SK-N-MC (cell line): ENCODE data around the gene APOA1.

Experiments used
- EZH2 ChIP-seq: fragments of 200-600 bp; sonication (generic); IDR thresholded peaks from one replicate; pipeline ENCODE4 v1.6.1; 2017; ENCODE audit warnings: antibody characterized with exemption
- FOXP2 ChIP-seq: optimal IDR thresholded peaks from 2 replicates; pipeline ENCODE3; 2011; ENCODE audit warnings: mild to moderate bottlenecking, moderate library complexity; ENCODE audit not compliant: insufficient read depth; ENCODE audit errors: extremely low read length, control extremely low read depth
- POLR2AphosphoS5 ChIP-seq: IDR thresholded peaks from 2 replicates; pipeline ENCODE4 v1.6.1; 2012; ENCODE audit warnings: mild to moderate bottlenecking, low read depth, low read length, borderline replicate concordance

DNA sequence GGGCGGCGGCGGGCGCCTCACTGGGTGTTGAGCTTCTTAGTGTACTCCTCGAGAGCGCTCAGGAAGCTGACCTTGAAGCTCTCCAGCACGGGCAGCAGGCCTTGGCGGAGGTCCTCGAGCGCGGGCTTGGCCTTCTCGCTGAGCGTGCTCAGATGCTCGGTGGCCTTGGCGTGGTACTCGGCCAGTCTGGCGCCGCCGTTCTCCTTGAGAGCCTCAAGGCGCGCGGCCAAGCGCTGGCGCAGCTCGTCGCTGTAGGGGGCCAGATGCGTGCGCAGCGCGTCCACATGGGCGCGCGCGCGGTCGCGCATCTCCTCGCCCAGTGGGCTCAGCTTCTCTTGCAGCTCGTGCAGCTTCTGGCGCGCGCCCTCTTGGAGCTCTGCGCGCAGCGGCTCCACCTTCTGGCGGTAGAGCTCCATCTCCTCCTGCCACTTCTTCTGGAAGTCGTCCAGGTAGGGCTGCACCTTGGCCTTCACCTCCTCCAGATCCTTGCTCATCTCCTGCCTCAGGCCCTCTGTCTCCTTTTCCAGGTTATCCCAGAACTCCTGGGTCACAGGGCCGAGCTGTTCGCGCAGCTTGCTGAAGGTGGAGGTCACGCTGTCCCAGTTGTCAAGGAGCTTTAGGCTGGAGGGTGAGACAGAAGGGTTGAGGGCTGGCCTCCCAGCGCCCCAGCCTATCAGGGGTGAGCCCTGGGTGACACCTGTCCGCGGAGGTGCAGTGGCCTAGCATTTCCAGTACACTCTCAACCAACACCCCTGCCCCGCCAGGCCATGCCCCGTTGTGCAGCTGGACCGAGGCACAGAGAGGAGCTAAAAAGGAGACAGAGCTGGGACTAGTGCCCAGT is 1.4 kb downstream of the APOA1 start:
- TF ChIP-seq POLR2AphosphoS5 (peak; percentile 66; the same call in 1 of the 2 replicates), EZH2 (no peak), FOXP2 (peak; percentile 22)
